GM21786 (cell line): ENCODE data around the gene DENND6A.
"Not testable (repeated sequence)": the region's sequence is repeated elsewhere in the genome, so short reads cannot be mapped to it uniquely, and the experiment has no call there.

Experiments used
- ATAC-seq: cut with Tn5 transposase; IDR thresholded peaks from one replicate; pipeline ENCODE4 v1.9.1; 2021; ENCODE audit not compliant: unreplicated experiment

Gene DENND6A, protein sequence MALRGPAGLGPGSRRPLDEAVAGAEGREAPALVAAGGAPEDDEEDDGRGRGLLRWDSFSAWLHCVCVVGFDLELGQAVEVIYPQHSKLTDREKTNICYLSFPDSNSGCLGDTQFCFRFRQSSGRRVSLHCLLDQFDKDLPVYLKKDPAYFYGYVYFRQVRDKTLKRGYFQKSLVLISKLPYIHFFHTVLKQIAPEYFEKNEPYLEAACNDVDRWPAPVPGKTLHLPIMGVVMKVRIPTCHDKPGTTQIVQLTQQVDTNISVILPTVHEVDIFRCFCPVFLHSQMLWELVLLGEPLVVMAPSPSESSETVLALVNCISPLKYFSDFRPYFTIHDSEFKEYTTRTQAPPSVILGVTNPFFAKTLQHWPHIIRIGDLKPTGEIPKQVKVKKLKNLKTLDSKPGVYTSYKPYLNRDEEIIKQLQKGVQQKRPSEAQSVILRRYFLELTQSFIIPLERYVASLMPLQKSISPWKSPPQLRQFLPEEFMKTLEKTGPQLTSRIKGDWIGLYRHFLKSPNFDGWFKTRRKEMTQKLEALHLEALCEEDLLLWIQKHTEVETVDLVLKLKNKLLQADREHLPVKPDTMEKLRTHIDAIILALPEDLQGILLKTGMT

DNA sequence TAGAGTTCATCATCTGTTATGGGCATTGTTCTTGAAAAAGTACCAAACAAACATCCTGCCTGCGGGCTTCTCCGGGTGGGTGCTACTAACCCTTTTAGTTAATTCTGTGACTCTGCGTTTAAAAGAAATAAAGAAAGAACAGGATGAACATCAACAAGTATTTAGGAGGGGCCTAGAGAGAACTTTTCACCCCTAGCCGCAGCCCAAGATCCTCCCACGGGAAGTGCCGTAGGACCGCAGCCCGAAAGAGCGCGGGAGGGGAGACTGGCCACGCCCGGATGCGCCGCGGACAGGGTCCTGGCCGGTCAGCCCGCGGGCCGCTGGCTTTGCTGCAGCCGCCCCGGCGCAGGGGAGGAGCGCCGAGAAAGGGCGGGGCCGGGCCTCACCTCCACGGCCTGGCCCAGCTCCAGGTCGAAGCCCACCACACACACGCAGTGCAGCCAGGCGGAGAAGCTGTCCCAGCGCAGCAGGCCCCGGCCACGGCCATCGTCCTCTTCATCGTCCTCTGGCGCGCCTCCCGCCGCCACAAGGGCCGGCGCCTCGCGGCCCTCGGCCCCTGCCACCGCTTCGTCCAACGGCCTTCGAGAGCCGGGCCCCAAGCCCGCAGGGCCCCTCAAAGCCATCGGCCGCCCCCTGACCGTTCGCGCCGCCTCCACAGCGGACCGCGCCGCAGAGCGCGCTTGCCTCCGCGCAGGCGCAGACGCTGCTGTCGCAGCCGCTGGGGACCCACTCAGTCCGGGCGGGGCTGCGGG is at the start of gene DENND6A:
TSS of gene DENND6A (minus strand) at position 682 of the 752 bp plus-strand sequence. CDS start at position 623, 59 bp downstream.
- ATAC-seq: peak; percentile 81

DNA sequence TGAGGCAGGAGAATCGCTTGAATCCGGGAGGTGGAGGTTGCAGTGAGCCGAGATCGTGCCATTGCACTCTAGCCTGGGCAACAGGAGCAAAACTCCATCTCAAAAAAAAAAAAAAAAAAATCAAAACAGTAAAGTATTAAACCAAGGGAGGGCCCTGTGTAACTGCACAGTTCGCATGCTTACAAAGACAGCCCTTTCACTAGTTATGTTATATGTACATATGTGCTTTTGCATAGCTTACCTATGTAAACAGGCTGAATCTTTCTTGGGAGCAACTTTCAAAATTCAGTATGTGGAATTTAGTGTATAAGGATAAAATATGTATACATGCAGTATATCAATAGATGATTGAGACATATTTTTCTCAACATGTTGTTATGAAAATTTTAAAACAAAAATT is 47.1 kb upstream of the DENND6A start:
- no peak for ATAC-seq

DNA sequence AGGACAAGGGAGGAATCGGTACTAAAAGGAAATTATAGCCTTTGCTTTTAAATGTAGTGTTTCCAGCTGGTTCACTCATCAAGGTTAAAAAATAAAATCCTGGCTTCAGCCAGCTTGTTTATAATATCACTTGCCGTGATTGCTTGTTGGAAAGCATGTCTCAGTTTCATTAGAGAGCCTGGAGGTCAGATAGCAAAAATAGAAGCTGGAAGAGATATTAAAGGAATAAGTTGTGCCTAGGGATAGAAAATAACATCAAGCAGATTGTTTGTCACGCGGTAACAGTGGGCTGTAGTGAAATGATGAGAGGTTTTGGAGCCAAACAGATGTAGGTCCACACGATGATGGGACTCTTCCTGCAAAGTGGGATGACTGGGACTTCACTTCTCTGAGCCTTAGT is 45.5 kb upstream of the DENND6A start:
- no peak for ATAC-seq

DNA sequence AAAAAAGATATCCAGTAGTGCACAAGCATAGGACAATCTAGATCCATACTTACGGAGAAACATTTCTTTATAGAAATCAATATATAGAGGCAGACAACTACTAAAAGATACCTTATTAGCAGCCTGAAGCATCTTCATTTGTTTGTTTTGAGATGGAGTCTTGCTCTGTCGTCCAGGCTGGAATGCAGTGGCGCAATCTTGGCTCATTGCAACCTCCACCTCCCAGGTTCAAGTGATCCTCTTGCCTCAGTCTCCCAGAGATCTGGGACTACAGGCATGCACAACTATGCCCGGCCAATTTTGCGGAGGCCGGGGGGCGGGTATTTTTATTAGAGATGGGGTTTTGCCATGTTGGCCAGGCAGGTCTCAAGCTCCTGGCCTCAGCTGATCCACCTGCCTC is 45.0 kb upstream of the DENND6A start:
- no peak for ATAC-seq

DNA sequence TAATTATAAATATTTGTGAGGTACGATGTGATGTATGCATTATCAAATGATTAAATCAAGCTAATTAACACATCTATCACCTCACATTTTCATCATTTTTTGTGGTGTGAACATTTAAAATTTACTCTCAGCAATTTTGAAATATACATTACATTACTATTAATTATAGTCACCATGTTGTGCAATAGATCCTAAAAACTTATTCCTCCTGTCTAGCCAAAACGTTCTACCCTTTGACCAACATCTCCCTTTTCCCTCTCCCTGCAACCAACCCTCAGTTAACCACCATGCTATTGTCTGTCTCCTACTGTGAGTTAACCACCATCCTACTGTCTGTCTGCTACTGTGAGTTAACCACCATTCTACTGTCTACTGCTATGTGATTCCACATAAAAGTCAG is 42.5 kb upstream of the DENND6A start:
- no peak for ATAC-seq

DNA sequence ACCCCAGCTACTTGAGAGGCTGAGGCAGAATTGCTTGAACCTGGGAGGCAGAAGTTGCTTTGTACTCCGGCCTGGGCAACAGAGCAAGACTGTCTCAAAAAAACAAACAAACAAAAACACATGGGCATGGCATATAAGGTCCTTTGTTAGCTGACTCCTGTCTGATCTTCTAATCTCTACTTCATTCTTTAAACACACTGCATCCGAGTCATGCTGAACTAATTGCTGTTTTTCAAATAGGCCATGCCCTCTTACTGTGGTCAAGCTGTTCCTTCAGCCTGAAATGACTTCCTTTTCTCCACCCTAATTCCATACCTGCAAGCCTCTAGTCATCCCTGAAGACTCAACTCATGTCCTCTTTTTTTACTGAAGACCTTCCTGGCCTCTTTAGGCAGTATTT is 40.9 kb upstream of the DENND6A start:
- ATAC-seq: no peak

DNA sequence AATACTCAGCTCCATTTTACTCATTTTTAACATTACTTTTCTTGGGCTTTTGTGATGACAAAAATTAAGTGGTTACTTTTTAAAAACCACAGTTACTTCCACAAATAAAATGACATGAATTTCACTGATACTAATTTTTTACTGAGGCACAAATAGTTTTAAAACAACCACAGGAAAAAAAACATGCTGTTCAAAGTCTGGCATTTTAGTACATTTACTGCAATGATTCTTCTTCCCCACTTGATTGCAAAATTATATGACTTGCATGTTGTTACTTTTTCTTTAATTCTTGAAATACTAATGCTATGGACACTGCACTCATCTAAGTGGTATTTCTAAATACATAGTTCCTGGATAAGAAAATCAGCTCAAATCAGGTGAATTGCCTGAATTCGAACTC is 38.4 kb upstream of the DENND6A start:
- ATAC-seq: no peak

DNA sequence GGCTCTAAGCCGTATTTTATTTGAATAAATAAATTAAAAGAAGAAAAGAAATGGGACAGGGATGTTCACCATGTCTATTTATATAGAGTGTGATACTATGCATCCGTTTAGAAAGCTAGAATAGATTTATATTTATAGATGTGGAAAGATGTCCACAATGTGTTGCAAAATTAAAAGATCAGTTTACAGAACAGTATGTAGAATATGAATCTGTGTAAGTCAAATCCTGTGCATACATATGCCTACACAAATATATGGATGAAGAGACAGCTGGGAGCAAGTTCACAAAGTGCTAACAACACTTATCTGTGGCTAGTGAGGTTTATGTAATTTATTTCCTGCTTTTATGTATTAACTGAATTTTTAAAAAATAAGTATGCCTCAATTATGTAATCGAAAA is 37.8 kb upstream of the DENND6A start:
- no peak for ATAC-seq

DNA sequence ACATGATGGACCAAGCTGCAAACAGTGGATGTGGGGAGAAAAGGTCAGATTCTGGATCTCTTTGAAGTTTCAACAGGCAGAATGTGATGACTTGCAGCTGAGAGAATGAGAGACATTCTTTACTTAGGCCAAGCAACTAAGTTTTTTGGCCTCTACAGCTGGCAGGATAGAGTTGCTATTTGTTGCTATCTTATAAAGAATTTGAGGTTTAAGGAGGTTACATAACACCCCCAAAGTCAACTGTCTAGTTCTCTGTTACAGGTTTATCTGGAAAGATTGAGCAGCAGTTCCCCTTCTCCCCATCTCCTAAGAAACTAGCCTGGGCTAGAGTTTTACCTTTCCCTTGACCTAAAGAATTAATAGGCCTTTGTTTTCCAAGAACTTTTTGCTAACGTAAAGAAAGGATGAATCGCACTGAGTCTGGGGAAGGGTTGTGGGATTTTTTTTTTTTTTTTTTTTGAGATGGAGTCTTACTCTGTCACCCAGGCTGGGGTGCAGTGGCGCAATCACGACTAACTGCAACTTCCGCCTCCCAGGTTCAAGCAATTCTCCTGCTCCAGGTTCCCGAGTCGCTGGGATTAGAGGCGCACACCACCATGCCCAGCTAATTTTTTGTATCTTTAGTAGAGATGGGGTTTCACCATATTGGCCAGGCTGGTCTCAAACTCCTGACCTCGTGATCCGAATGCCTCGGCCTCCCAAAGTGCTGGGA is 36.6 kb upstream of the DENND6A start:
- no peak for ATAC-seq

DNA sequence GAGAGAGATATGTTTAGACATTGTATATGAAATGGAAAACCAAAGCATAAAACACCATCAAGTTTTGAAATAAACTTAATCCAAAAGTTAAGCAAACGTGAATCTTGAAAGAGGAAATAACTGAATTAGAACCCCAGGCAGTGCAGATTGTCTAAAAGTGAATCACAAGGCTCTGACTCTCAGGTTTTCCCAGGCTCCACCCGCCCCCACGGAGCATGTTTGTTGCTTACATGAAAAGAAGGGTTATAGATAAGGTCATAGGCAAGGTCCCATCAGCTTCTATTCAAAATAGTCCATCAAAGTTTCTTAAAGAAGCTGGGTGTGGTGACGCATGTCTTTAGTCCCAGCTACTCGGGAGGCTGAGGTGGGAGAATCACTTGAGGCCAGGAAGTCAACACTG is 34.2 kb upstream of the DENND6A start:
- ATAC-seq: no peak

DNA sequence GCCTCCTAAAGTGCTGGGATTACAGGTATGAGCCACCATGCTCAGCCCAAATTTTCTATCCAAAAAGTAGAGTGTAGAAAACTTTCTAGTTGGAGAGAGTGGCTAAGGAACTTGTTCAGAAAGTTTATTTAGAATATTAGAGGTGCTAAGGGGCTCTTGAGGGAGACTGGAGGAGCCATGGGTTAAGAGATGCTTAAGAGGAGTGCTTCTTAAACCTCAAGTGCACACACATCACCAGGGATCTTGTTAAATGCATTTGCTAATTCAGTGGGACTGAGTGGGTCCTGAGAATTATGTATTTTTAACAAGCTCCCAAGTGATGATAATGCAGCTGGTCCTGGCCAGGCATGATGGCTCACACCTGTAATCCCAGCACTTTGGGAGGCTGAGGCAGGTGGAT is 33.5 kb upstream of the DENND6A start:
- no peak for ATAC-seq

DNA sequence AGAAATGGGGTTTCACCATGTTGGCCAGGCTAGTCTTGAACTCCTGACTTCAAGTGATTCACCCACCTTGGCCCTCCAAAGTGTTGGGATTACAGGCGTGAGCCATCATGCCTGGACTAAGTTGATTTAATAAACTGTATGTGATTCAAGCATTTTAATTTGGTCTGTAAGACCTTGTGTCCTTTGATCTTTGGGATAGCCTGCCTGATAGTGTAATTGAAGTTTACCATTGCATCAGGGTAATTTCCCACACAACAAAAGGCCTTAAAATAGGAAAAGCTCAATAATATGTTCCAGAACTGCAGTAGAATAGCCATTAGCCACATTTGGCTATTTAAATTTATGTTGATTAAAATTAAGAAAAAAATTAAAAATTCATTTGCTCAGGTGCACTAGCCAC is 25.2 kb upstream of the DENND6A start:
- ATAC-seq: no peak

DNA sequence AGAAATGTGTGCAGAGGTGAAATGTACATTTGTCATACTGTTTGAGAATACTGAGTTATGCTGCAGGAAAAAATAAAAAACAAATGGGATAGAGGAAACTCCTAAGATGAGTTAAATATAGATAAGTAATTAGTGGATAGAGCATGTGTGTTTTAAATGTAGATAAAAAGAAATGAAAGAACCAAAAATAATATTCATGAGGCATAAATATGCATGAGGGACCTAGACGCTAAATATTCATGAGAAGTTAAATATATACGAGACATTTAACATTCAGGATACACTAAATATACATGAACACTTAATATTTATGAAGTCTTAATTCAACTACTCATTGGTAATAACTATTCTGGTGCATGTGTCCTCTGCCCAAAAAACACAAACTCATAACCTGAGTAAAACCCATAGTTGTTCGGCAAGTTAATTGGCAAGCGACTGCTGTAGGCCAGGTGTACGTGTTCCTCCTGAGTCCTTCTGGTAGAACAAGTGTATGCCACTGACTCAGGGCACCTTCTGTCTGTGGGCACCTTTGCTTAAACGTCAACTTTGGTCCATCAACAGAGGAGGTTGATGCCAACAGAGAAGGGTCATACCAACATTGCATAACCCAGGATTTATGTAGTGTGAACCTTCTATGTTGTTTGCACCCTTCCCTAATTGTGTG is 24.5 kb upstream of the DENND6A start:
- no peak for ATAC-seq

DNA sequence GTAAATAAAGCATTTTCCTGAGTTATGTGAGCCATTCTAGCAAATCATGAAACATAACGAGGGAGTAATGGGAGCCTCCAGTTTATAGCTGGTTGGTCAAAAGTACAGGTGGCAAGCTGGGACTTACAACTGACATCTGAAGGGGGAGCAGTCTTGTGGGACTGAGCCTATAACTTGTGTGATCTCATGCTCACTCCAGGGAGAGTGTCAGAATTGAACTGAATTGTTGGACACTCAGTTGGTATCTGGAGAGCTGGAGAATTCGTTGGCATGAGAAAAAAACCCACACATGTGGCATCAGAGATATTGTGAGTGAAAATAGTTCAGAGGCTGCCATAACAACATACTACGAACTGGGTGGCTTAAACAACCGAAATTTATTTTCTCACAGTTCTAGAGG is 22.8 kb upstream of the DENND6A start:
- no peak for ATAC-seq

DNA sequence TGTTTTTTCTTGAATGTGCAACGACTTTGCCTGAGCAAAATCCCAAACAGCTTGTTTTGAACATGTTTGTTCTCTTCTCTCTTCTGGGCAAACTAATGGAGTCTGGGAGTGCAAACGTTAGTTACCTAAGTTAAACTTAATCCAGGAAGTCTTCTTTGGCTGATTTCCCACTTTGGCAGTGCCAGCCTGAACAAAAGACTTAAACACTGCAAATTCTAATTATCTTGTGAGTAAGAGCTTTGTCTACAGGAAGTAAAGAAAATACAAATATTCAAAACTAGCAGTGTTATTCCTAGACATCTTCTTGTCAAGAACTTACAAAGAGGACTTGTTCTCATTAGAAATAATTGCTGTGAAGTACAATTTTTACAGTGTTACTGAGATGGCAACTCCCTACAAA is 16.7 kb upstream of the DENND6A start:
- no peak for ATAC-seq

DNA sequence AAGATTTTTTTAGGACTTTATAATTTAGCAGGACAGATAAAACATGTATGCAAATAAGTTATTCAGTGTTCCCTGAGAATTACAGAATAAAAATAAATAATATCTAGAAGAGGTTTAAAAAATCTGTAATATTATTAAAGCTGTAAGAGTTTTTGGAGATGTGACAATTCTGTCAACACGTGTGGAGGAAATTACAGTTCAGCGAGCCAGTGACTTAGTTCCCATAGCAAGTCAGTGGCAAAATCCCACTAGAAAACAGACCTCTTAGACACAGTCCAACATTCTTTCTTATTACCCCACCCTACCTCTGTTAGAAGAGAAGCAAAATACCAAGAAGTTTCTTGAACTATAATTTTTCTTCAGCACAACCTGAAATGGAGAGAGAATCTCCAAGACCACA is 16.2 kb upstream of the DENND6A start:
- ATAC-seq: no peak

DNA sequence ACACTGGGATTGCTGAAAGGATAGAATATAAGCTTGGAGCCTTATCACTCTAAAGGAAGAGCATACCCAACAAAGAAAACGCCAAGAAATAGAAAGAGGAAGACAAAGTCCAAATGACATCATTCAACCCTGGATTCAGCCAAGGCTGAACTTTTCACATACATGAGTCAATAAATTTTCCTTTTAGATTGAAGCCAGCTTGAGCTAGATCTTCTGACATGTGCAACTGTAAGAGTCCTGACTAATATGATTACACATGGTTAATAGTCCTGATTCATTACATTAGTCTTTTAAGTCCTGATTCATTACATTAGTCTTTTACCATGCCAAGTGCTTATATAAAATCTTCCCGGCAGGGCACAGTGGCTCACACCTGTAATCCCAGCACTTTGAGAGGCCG is 13.6 kb upstream of the DENND6A start:
- ATAC-seq: no peak

DNA sequence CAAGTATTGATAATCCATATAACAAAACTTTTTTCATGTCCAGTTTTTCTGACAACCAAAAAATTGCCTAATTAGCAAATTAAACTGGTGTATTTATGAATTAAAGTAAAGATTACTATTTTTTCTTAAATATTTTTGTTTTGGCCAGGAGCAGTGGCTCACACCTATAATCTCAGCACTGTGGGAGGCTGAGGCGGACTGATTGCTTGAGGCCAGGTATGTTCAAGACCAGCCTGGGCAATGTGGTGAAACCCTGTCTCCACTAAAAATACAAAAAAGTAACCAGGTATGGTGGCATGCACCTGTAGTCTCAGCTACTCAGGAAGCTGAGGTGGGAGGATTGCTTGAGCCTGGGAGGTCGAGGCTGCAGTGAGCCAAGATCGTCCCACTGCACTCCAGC is 12.5 kb upstream of the DENND6A start:
- not testable (repeated sequence) for ATAC-seq

DNA sequence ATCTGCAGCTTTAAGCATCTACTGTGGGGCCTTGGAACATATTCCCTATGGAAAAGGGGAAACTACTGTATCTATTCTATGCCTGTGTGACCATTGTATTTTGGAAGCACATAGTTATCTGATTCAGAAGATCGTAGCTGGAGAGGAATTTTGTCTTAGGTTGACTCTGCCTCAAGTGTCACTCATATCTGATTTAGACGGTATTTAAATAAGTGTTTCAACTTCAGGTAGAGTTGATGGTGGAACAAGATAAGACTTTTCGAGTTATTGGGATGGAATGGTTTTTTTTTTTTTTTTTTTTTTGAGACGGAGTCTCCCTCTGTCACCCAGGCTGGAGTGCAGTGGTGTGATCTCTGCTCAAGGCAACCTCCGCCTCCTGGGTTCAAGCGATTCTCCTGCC is 8.9 kb upstream of the DENND6A start:
- ATAC-seq: no peak

DNA sequence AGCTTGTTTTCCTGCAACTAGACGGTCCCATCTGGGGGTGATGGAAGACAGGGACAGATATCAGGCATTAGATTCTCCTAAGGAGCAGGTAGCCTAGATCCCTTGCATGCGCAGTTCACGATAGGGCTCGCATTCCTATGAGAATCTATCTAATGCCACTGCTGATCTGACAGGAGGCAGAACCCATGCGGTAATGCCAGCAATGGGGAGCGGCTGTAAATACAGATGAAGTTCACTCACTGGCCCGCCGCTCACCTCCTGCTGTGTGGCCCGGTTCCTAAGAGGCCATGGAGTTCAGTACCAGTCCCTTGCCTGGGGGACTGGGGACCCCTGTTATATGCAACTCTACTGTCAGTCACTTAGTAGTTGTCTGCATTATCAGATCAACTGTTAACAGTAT is 7.9 kb upstream of the DENND6A start:
- ATAC-seq: no peak

DNA sequence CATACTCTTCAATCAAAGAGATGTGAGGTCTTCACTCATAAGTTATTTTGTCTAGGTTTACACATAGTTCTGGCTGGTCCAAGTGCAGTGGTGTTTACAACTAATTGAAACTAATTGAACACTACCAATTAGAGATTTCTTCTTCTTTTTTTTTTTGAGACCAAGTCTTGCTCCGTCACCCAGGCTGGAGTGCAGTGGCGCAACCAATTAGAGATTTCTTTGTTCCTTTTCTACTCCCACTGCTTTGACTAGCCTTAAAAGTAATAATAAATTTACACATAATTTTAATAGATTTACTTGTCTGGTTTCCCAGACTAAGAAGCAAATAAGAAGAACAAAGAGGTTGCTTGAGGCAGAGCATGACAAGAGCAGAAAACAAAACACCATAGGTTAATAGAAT is 6.7 kb upstream of the DENND6A start:
- ATAC-seq: no peak
